HEK293 (cell line): Measurements from ENCODE around the gene PPP1R14B.

ENCODE experiments used
- CTCF ChIA-PET: fragments of 350-600 bp; formaldehyde crosslinking; extraction: SDS; loops from one replicate; lab custom pipeline; 2021; ENCODE audit warnings: antibody characterized with exemption; lab: Yijun Ruan, JAX
- POLR2A ChIA-PET: fragments of 300-600 bp; formaldehyde crosslinking; extraction: SDS; loops from one replicate; lab custom pipeline; 2020; ENCODE audit warnings: antibody characterized with exemption, inconsistent platforms; lab: Yijun Ruan, JAX
- H3K27ac ChIP-seq: fragments of 200-500 bp; sonication (Bioruptor generic); 2 replicates; pipeline ENCODE4 v1.5.1; 2014; ENCODE audit warnings: low read depth, low read length, control low read depth, inconsistent platforms; ENCODE audit errors: extremely low read depth
- H3K36me3 ChIP-seq, 2 experiments: fragments of 200-500 bp in 1 of 2; sonication (Bioruptor generic) in 1 of 2; 1 replicate in 1 of 2; 2 replicates in 1 of 2; pipeline ENCODE4 v1.5.1; 2014 to 2017; ENCODE audit warnings: inconsistent platforms in 2 of 2, low read length in 2 of 2; ENCODE audit not compliant: control insufficient read depth in 2 of 2, insufficient read depth in 1 of 2
- H3K4me1 ChIP-seq: fragments of 200-500 bp; sonication (Bioruptor generic); 2 replicates; pipeline ENCODE4 v1.5.1; 2014; ENCODE audit warnings: mild to moderate bottlenecking, low read length, inconsistent platforms; ENCODE audit not compliant: control insufficient read depth, insufficient read depth
- H3K4me3 ChIP-seq: 2 replicates; pipeline ENCODE4 v1.5.1; 2011; ENCODE audit warnings: low read depth, mild to moderate bottlenecking, control low read depth, low read length, moderate library complexity
- H3K9me3 ChIP-seq: fragments of 200-500 bp; sonication (Bioruptor generic); 2 replicates; pipeline ENCODE4 v1.5.1; 2014; ENCODE audit warnings: low read depth, low read length, inconsistent platforms; ENCODE audit not compliant: control insufficient read depth, insufficient read depth
- GLI2 ChIP-seq: fragments of 450-650 bp; formaldehyde crosslinking; IDR thresholded peaks from 2 replicates; pipeline ENCODE4; 2017; ENCODE audit warnings: missing biosample characterization, missing genetic modification characterization, low read depth, borderline replicate concordance
- GLIS2 ChIP-seq: fragments of 450-650 bp; formaldehyde crosslinking; IDR thresholded peaks from 2 replicates; pipeline ENCODE4 v1.5.1; 2016; ENCODE audit warnings: missing biosample characterization, missing genetic modification characterization
- HOXA7 ChIP-seq: sonication (generic); formaldehyde crosslinking; IDR thresholded peaks from 2 replicates; pipeline ENCODE4 v1.8.1; 2022; ENCODE audit warnings: missing genetic modification reagents, borderline replicate concordance
- KLF10 ChIP-seq: fragments of 450-650 bp; IDR thresholded peaks from 2 replicates; pipeline ENCODE4 v1.5.1; 2018; ENCODE audit warnings: missing biosample characterization, mild to moderate bottlenecking, missing genetic modification characterization
- SALL2 ChIP-seq: fragments of 450-650 bp; formaldehyde crosslinking; IDR thresholded peaks from 2 replicates; pipeline ENCODE4 v1.5.0; 2017; ENCODE audit warnings: missing biosample characterization, mild to moderate bottlenecking, missing genetic modification characterization, borderline replicate concordance
- SCRT1 ChIP-seq: fragments of 450-650 bp; formaldehyde crosslinking; IDR thresholded peaks from 2 replicates; pipeline ENCODE4 v1.5.1; 2016; ENCODE audit warnings: missing biosample characterization, missing genetic modification characterization, borderline replicate concordance
- ZBTB11 ChIP-seq: fragments of 450-650 bp; formaldehyde crosslinking; conservative IDR thresholded peaks from 2 replicates; pipeline ENCODE4 v1.5.1; 2016; ENCODE audit warnings: low read depth, missing biosample characterization, missing genetic modification characterization
- ZBTB21 ChIP-seq: fragments of 450-650 bp; formaldehyde crosslinking; IDR thresholded peaks from 2 replicates; pipeline ENCODE4 v1.5.1; 2017; ENCODE audit warnings: missing biosample characterization, missing genetic modification characterization
- ZBTB48 ChIP-seq: fragments of 450-650 bp; formaldehyde crosslinking; IDR thresholded peaks from 2 replicates; pipeline ENCODE4 v1.5.1; 2016; ENCODE audit warnings: missing biosample characterization, missing genetic modification characterization
- ZIC2 ChIP-seq: fragments of 450-650 bp; formaldehyde crosslinking; IDR thresholded peaks from 2 replicates; pipeline ENCODE4 v1.5.1; 2016; ENCODE audit warnings: missing biosample characterization, missing genetic modification characterization
- ZNF280C ChIP-seq: fragments of 450-650 bp; formaldehyde crosslinking; IDR thresholded peaks from 2 replicates; pipeline ENCODE4 v1.5.1; 2016; ENCODE audit warnings: missing biosample characterization, missing genetic modification characterization
- ZNF473 ChIP-seq: fragments of 450-650 bp; formaldehyde crosslinking; IDR thresholded peaks from 2 replicates; pipeline ENCODE4 v1.5.1; 2017; ENCODE audit warnings: missing biosample characterization, missing genetic modification characterization
- ZNF548 ChIP-seq: fragments of 450-650 bp; formaldehyde crosslinking; IDR thresholded peaks from 2 replicates; pipeline ENCODE4 v1.5.1; 2016; ENCODE audit warnings: missing biosample characterization, missing genetic modification characterization
- ZNF561 ChIP-seq: fragments of 450-650 bp; IDR thresholded peaks from 2 replicates; pipeline ENCODE4 v1.5.1; 2018; ENCODE audit warnings: missing biosample characterization, missing genetic modification characterization, borderline replicate concordance
- ZNF623 ChIP-seq: fragments of 450-650 bp; formaldehyde crosslinking; IDR thresholded peaks from 2 replicates; pipeline ENCODE4 v1.5.1; 2016; ENCODE audit warnings: missing biosample characterization, missing genetic modification characterization
- ZSCAN18 ChIP-seq: fragments of 450-650 bp; formaldehyde crosslinking; IDR thresholded peaks from 2 replicates; pipeline ENCODE4 v1.5.1; 2016; ENCODE audit warnings: missing biosample characterization, missing genetic modification characterization
- ZSCAN23 ChIP-seq: fragments of 450-650 bp; formaldehyde crosslinking; IDR thresholded peaks from 2 replicates; pipeline ENCODE4 v1.5.1; 2016; ENCODE audit warnings: missing biosample characterization, missing genetic modification characterization
- TF ChIP-seq, protein P1 (sequence below): fragments of 450-650 bp; formaldehyde crosslinking; IDR thresholded peaks from 2 replicates; pipeline ENCODE4 v1.5.1; 2016; ENCODE audit warnings: missing biosample characterization, missing genetic modification characterization

The PPP1R14B gene

DNA sequence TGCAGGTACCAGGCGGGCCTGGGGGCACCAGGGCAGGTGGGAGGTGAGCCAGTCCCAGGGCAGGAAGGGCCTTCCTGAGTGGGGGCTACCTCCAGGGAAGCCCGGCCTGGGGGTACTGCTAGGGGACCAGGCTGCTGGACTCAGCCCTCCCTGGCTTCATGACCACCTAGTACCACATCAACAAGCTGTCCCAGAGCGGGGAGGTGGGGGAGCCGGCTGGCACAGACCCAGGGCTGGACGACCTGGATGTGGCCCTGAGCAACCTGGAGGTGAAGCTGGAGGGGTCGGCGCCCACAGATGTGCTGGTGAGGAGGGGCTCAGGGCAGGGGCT lies 27.4 kb downstream of the PPP1R14B start:
- CTCF ChIA-PET: interaction anchor here (0.7 to 5.2 kb wide), 3 partner anchors 14 to 84 kb away, joined by 3 to 37 read pairs (median 4); partner anchors contain the start of gene FERMT3

More for the DNA sequence above, 27.4 kb downstream of the PPP1R14B start:
- no peak for TF ChIP-seq GLI2 (tag by site-specific recombination)
- no peak for TF ChIP-seq ZIC2 (tag by site-specific recombination)
- TF ChIP-seq, protein P1, sequence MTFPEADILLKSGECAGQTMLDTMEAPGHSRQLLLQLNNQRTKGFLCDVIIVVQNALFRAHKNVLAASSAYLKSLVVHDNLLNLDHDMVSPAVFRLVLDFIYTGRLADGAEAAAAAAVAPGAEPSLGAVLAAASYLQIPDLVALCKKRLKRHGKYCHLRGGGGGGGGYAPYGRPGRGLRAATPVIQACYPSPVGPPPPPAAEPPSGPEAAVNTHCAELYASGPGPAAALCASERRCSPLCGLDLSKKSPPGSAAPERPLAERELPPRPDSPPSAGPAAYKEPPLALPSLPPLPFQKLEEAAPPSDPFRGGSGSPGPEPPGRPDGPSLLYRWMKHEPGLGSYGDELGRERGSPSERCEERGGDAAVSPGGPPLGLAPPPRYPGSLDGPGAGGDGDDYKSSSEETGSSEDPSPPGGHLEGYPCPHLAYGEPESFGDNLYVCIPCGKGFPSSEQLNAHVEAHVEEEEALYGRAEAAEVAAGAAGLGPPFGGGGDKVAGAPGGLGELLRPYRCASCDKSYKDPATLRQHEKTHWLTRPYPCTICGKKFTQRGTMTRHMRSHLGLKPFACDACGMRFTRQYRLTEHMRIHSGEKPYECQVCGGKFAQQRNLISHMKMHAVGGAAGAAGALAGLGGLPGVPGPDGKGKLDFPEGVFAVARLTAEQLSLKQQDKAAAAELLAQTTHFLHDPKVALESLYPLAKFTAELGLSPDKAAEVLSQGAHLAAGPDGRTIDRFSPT: no peak
- TF ChIP-seq SALL2 (tag by site-specific recombination): no peak
- no peak for TF ChIP-seq ZBTB11 (tag by site-specific recombination)
- no peak for TF ChIP-seq ZBTB21 (tag by site-specific recombination)
- TF ChIP-seq ZBTB48 (tag by site-specific recombination): no peak
- no peak for TF ChIP-seq ZNF548 (tag by site-specific recombination)
- TF ChIP-seq ZSCAN18: no peak
- TF ChIP-seq ZNF561 (tag by site-specific recombination): no peak
- TF ChIP-seq ZNF280C (tag by site-specific recombination): no peak
- no peak for TF ChIP-seq KLF10
- TF ChIP-seq ZNF623 (tag by site-specific recombination): no peak
- no peak for TF ChIP-seq HOXA7 (CRISPR knock-in tag)
- TF ChIP-seq GLIS2 (tag by site-specific recombination): no peak
- TF ChIP-seq SCRT1 (tag by site-specific recombination): no peak
- no peak for TF ChIP-seq ZNF473 (tag by site-specific recombination)
- no peak for TF ChIP-seq ZSCAN23
- H3K9me3 ChIP-seq: no peaks in the 10 kb centered on the region
- H3K4me1 ChIP-seq: no peaks in the 10 kb centered on the region
- peaks cover 0 to 22% of the 10 kb centered on the region in 2 experiments; a peak in 1 of 3 replicates for H3K36me3 ChIP-seq
- no peak overlapping the region for H3K27ac ChIP-seq
- POLR2A ChIA-PET: interaction anchor here (1.1 kb wide), 1 partner anchor 10 kb away, joined by 3 read pairs; no protein-coding TSS in a partner anchor
- H3K4me3 ChIP-seq: no peak overlapping the region
